OCI-LY7 (cell line): ENCODE measurements around the gene CRIP2.

Experiments used
- CTCF ChIP-seq: fragments of 200-600 bp; sonication (generic); conservative IDR thresholded peaks from 2 replicates; pipeline ENCODE4 v1.5.1; 2014; ENCODE audit warnings: mild to moderate bottlenecking, antibody characterized with exemption, low read length, moderate library complexity, mixed read lengths
- EZH2phosphoT487 ChIP-seq: fragments of 200-600 bp; sonication (generic); IDR thresholded peaks from 2 replicates; pipeline ENCODE4 v1.6.1; 2018; ENCODE audit warnings: low read depth, borderline replicate concordance, mild to moderate bottlenecking, mixed run types, antibody characterized with exemption, low read length, moderate library complexity, mixed read lengths

- TF ChIP-seq CTCF (no peak), EZH2phosphoT487 (no peak)
Measured at GRCh38 chr14:105431256-105431655, 43.4 kb upstream of the CRIP2 start.
